RWPE1 (cell line): ENCODE results near the gene SLC4A8.

Source experiments
- CTCF ChIA-PET: fragments of 350-600 bp; sonication (Branson Sonifier 250); formaldehyde crosslinking; extraction: SDS; loops from one replicate; lab custom pipeline; 2021; lab: Yijun Ruan, JAX
- POLR2A ChIA-PET: fragments of 400-600 bp; formaldehyde crosslinking; extraction: SDS; loops from one replicate; lab custom pipeline; 2020; ENCODE audit warnings: antibody characterized with exemption; ENCODE audit not compliant: low non-redundant PET; lab: Yijun Ruan, JAX
- DNase-seq: peaks from one replicate; pipeline ENCODE4 v3.0.0; 2012; ENCODE audit warnings: low spot score
- H3K27ac ChIP-seq: fragments of 450-650 bp; 2 replicates; pipeline ENCODE4 v1.5.1; 2017
- CTCF ChIP-seq: fragments of 450-650 bp; conservative IDR thresholded peaks from 2 replicates; pipeline ENCODE4 v1.5.1; 2017; ENCODE audit warnings: low read depth, mild to moderate bottlenecking

The SLC4A8 gene

GRCh38 chr12:51393676-51394545 is 30.7 kb upstream of the SLC4A8 start:
- peak overlapping the region; percentile 82 for H3K27ac ChIP-seq
- CTCF ChIA-PET: interaction anchor here (0.5 to 1.0 kb wide), 4 partner anchors 12 to 559 kb away, joined by 3 read pairs; partner anchors contain the start of gene DAZAP2

GRCh38 chr12:51395283-51396230 is 29.1 kb upstream of the SLC4A8 start:
- ChIA-PET CTCF (interaction anchor here (1.0 kb wide), 1 partner anchor 11 kb away, joined by 3 read pairs; no protein-coding TSS in a partner anchor), POLR2A (no interaction called here)
- no peak for TF ChIP-seq CTCF
- DNase-seq: no peak
- H3K27ac ChIP-seq: no peak overlapping the region

More at GRCh38 chr12:51393676-51394545, 30.7 kb upstream of the SLC4A8 start:
- peak; percentile 79 for DNase-seq
- TF ChIP-seq CTCF: no peak
- POLR2A ChIA-PET: no interaction called here

- no peak for DNase-seq
- ChIA-PET CTCF (no interaction called here), POLR2A (no interaction called here)
- no peak for TF ChIP-seq CTCF
- H3K27ac ChIP-seq: no peak overlapping the region
Observed at GRCh38 chr12:51397670-51398069, 27.0 kb upstream of the SLC4A8 start.

- TF ChIP-seq CTCF: no peak
- DNase-seq: no peak
- H3K27ac ChIP-seq: no peak overlapping the region
- ChIA-PET CTCF (interaction anchor here (0.7 kb wide), 1 partner anchor 424 kb away, joined by 3 read pairs; no protein-coding TSS in a partner anchor), POLR2A (no interaction called here)
Observed at GRCh38 chr12:51399891-51400290, 24.7 kb upstream of the SLC4A8 start.

GRCh38 chr12:51401020-51401419 is 23.6 kb upstream of the SLC4A8 start:
- no peak for TF ChIP-seq CTCF
- ChIA-PET POLR2A (interaction anchor here (0.6 kb wide), 1 partner anchor 623 kb away, joined by 10 read pairs; no protein-coding TSS in a partner anchor), CTCF (no interaction called here)
- H3K27ac ChIP-seq: no peak overlapping the region
- DNase-seq: no peak

- ChIA-PET POLR2A (interaction anchor here (0.6 kb wide), 1 partner anchor 623 kb away, joined by 10 read pairs; no protein-coding TSS in a partner anchor), CTCF (interaction anchor here (0.5 kb wide), 1 partner anchor 346 kb away, joined by 3 read pairs; no protein-coding TSS in a partner anchor)
- no peak overlapping the region for H3K27ac ChIP-seq
- TF ChIP-seq CTCF: no peak
- no peak for DNase-seq
Observed at GRCh38 chr12:51401486-51401885, 23.1 kb upstream of the SLC4A8 start.
